GM21528 (cell line): ENCODE measurements around the gene GABRA4.

ENCODE experiments used
- ATAC-seq: cut with Tn5 transposase; IDR thresholded peaks from one replicate; pipeline ENCODE4 v1.9.1; 2021; ENCODE audit warnings: mild to moderate bottlenecking, moderate library complexity; ENCODE audit not compliant: unreplicated experiment, low FRiP score

Gene GABRA4

GRCh38 chr4:46980851-46981250 is 12.5 kb downstream of the GABRA4 start:
- ATAC-seq, result no peak

GRCh38 chr4:46979726-46980125 is 13.7 kb downstream of the GABRA4 start:
- ATAC-seq, result no peak

GRCh38 chr4:46979283-46979682 is 14.1 kb downstream of the GABRA4 start:
- ATAC-seq, result no peak

GRCh38 chr4:46977245-46977644 is 16.1 kb downstream of the GABRA4 start:
- no peak for ATAC-seq

GRCh38 chr4:46975812-46976553 is 17.4 kb downstream of the GABRA4 start:
- peak; percentile 52 for ATAC-seq

GRCh38 chr4:46974891-46975543 is 18.4 kb downstream of the GABRA4 start:
- no peak for ATAC-seq

- no peak for ATAC-seq
Measured at GRCh38 chr4:46968847-46969246, 24.5 kb downstream of the GABRA4 start.

GRCh38 chr4:46967631-46968030 is 25.8 kb downstream of the GABRA4 start:
- ATAC-seq, result no peak

- no peak for ATAC-seq
Measured at GRCh38 chr4:46958742-46959488, 34.5 kb downstream of the GABRA4 start.

- no peak for ATAC-seq
Measured at GRCh38 chr4:46956451-46956850, 36.9 kb downstream of the GABRA4 start.

- no peak for ATAC-seq
Measured at GRCh38 chr4:46955601-46956000, 37.8 kb downstream of the GABRA4 start.

GRCh38 chr4:46954643-46955042 is 38.7 kb downstream of the GABRA4 start:
- no peak for ATAC-seq

GRCh38 chr4:46953564-46953963 is 39.8 kb downstream of the GABRA4 start:
- ATAC-seq, result no peak

- no peak for ATAC-seq
Measured at GRCh38 chr4:46952451-46952850, 40.9 kb downstream of the GABRA4 start.

GRCh38 chr4:46950826-46951225 is 42.6 kb downstream of the GABRA4 start:
- no peak for ATAC-seq

- ATAC-seq, result no peak
Measured at GRCh38 chr4:46949822-46950221, 43.6 kb downstream of the GABRA4 start.

GRCh38 chr4:46947541-46947940 is 45.8 kb downstream of the GABRA4 start:
- no peak for ATAC-seq

GRCh38 chr4:46946919-46947536 is 46.4 kb downstream of the GABRA4 start:
- ATAC-seq, result no peak

GRCh38 chr4:46945062-46945461 is 48.3 kb downstream of the GABRA4 start:
- ATAC-seq, result no peak

GRCh38 chr4:46944345-46944744 is 49.0 kb downstream of the GABRA4 start:
- ATAC-seq, result no peak

GRCh38 chr4:46937493-46937892 is 55.9 kb downstream of the GABRA4 start:
- ATAC-seq, result no peak
